GM21723 (cell line): ENCODE results near the gene ABCA2.
"Not testable (repeated sequence)": the region's sequence is repeated elsewhere in the genome, so short reads cannot be mapped to it uniquely, and the experiment has no call there.

Experiments
- ATAC-seq: cut with Tn5 transposase; IDR thresholded peaks from one replicate; pipeline ENCODE4 v1.9.1; 2021; ENCODE audit warnings: mild to moderate bottlenecking, moderate library complexity; ENCODE audit not compliant: unreplicated experiment

Gene ABCA2

DNA sequence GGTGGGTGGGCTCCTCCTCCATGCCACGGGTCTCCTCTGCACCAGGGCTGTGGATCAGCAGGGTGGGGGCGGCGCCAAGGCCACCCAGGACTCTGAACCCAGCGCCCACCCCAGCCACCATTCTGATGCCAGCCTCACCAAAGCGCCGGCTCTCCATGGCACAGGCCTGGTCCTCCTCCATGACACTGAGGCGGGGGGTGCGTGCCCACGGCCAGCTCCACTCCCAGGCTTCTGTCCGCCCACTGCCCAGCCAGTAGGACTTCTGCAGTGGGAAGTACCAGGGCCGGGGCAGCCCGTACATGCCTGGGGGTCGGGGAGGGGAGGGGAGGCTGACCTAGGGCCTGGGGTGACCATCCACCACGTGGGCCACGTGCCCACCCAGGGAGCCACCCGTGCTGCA lies 11.6 kb downstream of the ABCA2 start:
- ATAC-seq = no peak

DNA sequence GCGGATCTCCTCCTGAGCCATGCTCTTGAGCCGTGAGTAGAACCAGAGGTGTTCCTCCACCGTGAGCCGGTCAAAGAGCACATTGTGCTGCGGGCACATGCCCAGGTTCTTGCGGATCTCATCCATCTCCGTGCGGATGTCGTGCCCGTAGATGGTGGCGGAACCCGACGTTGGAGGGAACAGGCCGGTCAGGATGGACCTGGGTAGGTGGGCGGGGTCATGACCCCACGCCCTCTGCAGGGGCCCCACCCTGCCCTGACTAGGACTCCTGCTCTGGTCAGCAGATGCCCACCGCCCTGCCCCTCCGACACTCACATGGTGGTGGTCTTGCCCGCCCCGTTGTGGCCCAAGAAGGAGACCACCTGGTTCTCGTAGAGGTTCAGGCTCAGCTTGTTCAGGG lies 12.1 kb downstream of the ABCA2 start:
- ATAC-seq = no peak

DNA sequence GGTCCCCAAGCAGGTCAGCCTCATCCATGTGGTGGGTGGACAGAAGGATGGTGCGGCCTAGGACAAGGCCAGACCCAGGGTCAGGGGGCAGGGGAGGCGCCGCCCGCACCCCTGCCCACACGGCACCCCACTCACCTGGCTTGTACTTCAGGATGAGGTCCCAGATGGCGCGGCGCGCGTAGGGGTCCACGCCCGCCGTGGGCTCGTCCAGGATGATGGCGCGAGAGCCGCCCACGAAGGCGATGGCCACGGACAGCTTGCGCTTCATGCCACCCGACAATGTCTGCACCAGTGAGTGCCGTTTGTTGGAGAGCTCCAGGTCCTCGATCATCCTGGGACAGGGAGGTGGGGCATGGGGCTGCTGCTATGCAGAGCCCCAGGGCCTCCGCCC lies 12.5 kb downstream of the ABCA2 start:
- ATAC-seq = no peak

DNA sequence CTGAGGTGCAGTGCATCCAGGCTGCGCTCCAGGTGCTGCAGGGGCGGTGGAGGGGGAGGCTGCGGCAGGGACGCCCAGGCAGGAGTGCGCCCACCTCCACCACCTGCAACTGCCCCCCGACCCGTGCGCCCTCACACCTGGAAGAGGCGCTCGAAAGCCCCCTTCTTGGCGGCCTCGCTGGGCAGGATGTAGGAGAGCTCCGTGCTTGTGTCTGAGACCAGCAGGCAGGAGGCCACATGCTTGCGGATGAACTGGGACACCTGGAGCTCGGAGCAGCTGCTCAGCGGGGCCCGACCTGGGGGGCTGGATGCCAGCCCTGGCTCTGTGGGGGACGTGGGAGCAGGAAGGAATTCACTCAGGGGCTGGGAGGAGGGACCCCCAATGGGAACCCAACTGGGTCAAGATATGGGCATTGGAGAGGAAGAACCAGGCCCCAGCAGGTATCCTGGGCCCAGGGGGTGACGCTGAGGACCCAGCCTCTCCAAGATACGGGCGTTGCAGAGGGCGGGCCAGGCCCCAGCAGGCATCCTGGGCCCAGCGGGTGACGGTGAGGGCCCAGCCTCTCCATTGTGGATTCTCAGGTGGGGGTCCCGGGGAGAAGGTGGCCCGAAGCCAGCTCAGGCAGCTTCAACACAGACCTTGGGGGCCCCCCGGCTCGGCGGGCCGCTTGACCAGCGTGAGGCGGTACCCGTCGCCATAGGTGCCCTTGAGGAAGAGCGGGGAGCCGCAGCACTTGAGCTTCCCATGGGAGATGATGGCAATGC lies 13.1 kb downstream of the ABCA2 start:
- ATAC-seq = no peak

DNA sequence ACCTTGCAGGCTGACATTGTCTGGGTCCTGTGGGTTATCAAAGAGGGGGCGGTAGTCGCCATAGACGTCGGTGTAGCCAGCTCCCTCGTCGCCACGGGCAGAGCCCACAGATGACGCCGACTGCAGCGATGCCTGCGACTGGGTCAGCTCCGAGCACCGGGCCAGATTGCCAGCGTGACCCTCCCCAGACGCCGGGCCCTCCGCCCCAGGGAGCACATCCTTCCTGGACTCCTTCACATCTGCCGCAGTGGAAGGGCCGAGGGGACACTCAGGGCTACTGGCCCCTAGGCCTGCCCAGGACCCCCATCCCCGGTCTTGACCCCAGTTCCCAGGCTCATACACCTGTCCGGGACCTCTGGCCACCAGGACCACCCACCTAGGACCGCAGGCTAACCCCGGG lies 13.9 kb downstream of the ABCA2 start:
- no peak for ATAC-seq

DNA sequence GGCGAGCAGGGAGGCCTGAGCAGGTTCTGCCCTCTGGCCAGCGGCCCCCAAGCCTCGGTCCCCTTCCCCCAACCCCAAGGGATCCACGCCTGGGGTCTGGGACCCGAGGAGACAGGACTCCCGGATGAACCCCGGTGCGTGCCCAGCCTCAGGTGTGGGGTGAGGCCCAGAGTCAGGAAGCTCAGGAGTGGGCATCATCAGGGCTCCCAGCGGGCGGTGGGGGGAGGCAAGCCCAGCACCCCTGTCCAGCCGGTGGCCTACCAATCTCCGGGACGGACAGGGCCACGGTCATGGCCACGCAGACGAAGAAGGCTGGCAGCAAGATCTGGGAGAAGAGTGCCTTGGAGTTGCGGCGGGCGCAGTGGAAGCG lies 14.5 kb downstream of the ABCA2 start:
- ATAC-seq = no peak

DNA sequence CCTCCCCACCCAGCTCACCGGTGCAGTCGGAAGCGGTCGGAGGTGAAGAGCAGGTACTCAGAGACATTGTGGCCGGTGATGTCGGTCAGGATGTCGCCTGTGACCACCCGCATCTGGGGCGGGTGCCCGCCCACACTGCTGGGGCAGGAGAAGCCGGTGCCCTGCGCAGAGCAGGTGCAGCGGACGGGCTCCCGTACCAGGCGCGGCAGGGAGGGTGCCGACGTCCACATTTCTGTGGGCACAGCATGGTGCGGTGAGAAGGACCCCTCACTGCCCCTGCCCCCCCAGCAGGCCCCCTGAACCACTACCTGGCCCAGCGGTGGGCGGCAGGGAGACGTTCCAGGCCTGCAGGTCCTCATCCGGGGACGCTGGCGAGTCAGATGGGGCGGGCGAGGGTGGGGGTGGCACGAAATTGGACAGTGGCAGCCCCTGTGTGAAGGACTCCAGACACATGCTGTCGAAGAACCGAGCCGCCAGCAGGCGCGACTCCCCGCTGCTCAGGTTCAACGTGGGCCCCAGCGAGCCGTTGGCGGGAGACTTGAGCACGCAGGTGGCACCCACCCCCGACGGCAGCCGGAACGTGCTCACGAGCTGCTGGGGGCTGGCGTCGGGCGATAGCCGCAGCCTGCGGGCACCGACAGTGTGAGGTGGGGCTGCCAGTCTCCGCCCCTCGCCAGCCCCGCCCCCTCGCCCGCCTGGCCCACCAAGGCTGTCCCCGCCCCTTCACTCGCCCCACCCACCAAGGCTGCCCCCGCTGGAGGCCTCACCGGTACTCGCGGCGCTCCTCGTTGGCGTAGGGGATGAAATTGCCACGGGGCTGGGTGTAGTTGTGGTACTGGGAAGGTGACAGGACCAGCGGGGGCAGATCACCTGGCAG lies 15.1 kb downstream of the ABCA2 start:
- ATAC-seq = no peak

DNA sequence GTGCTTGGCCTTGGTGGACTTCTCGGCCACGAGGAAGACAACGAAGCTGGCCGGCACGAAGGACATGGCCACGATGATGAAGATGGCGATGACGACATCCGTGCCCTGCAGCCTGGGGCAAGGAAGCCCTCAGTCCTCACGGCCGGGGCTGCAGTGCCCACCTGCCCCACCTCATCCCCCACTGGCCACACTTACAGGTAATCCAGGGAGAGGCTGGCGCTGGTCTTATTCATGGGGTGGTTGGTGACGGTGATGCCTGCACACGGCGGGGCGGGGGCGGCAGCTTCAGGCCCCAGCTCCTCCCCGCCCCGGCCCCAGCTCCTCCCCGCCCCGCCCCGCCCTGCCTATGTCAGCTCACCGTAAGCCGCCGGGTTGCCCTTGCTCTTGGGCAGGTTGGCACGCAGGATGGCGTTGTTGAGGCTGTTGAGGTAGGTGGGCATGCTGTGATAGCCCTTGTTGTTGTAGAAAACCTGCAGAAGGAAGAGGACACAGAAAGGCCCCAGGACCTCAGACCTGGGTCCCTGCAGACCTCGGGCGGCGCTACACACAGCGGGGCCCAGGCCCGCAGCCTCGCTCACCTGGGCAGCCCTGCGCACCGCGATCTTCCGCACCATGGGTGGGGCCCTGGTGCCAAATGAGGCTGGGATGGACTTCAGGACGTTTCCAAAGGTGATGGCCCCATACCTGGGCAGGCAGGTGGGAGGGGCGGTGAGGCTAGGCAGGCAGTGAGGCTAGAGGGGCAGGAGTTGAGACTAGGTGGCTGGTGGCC lies 15.9 kb downstream of the ABCA2 start:
- no peak for ATAC-seq

DNA sequence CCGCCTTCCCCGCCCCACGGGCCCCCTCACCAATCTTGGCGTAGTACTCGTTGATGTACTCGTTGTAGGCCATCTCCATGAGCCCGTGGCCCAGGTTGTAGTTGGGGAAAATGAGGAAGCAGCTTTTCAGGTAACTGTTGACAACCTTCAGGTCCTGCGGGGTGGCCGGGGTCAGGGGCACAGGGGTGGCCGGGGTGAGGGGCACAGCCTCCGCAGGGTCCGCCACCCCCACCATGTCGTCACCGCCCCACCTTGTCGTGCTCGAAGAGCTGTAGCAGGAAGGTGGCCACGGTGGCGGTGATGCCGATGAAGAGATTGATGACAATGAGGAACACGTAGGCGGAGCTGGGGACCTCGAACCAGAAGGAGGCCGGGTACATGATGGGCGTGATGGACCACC lies 16.9 kb downstream of the ABCA2 start:
- ATAC-seq = no peak

DNA sequence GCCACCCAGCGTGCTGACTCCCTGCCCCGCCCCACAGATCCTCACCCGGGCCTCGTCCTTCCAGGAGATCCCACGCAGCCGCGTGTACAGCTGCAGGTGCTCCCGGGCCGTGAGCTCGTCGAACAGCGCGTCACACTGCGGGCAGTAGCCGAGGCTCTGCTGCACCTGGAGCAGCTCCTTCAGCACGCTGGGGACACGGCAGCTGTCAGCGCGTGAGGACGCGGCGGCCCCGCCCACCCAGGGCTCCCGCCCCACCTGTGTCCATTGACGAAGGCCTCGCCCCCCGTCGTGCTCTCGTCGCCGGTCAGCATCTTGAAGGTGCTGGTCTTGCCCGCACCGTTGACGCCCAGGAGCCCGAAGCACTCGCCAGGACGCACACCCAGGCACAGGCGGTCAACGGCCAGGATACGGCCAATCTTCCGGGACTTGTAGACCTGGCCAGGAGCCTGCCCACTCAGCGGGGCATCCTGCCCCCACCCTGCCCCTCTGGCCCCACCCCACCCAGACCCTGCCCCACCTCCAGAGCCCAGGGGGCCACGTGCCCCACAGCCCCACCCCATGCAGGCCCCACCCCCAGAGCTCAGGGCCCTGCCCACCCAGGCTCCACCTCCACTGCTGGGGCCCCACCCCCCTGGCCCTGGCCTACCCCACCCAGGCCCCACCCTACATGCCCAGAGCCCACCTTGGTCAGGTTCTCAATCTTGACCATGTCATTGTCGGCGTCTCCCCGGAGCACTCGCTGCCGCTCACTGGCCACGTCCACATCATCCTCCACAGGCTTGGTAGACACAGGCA lies 17.9 kb downstream of the ABCA2 start:
- no peak for ATAC-seq

DNA sequence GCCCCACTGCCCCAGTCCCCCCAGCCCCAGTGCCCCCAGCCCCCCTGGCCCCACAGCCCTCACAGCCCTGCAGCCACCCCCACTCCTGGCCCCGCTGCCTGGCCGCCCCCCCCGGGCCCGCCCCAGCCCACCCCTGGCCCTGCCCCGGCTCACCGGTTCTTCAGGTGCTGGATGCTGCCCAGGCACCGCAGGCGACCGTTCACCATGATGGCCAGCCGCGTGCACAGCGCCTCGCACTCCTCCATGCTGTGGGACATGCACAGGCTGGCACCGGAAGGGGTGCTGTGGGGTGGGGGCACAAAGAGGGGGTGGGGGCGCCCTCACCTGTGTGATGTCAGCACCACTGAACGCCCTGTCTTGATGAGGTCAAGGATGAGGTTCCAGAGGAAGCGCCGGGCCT lies 18.8 kb downstream of the ABCA2 start:
- ATAC-seq = no peak

DNA sequence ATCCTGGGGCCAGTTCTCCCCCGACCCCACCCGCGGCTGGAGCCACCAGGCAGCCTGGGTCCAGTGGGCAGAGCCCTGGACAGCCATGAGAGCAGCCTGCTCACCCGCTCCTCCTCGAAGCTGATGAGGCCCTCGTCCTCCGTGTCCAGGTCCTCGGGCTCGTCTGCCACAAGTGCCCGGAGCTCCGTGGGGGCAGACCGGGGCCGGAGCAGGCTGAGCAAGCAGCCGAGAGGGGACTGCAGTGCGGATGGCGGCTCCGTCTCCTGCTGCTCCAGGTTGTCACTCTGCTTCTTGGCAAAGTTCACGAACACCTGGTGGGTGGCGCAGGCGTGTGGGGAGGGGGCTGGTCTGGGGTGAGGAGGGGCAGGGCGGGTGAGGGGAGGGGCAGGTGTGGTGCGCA lies 19.7 kb downstream of the ABCA2 start:
- no peak for ATAC-seq

DNA sequence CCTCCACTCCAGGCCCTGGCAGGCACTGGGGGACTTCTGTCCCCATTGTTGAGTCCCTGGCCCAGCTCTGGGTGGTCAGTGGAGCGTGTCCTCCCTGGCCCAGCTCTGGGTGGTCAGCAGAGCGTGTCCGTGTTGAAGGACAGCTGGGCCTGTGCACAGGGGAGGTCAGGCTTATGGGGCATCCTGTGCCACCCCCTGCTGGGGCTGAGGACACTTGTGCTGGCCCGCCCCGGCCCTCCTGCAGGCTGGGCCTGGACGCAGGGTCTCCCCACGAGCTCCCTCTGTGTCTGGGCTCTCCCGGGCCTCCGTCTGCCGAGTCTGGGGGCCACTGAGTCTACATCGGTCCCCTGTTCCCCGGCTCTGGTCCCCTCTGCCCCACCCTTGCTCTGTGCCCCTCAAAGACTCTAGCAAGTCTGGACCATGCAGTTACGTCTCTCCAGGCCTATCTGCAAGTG lies 20.2 kb downstream of the ABCA2 start:
- no peak for ATAC-seq

DNA sequence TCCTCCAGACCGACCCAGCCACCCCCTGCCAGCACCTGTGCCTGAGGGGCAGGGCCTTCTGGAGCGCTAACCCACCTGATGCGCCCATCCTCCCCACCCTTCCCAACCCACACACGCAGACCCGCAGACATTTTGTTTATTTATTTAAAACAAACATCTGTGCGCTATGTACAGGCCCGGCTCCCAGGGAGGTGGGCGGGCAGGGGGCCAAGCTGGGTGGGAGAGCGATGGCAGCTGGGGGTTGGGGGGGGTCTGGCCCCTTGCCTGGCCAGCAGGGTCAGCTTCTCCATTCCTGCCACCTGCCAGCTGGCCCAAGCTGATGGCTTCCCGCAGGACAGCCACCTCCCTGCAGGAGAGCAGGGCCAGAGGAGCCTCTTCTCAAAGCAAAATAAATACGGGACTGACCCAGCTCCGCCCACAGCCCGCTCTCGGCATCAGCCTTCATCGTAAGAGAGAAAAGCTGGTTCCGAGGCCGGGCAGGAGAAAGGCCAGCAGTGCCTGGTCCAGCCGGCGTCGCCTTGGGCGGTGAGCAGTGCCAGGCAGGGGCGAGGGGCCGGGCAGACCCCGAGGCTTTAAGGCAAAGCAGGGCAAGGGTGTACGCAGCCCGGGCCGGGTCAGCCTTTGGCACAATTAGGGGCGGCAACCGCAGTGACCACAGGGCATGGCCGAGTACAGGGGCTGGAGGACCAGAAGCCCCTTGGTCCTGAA lies 20.8 kb downstream of the ABCA2 start:
- ATAC-seq = no peak

DNA sequence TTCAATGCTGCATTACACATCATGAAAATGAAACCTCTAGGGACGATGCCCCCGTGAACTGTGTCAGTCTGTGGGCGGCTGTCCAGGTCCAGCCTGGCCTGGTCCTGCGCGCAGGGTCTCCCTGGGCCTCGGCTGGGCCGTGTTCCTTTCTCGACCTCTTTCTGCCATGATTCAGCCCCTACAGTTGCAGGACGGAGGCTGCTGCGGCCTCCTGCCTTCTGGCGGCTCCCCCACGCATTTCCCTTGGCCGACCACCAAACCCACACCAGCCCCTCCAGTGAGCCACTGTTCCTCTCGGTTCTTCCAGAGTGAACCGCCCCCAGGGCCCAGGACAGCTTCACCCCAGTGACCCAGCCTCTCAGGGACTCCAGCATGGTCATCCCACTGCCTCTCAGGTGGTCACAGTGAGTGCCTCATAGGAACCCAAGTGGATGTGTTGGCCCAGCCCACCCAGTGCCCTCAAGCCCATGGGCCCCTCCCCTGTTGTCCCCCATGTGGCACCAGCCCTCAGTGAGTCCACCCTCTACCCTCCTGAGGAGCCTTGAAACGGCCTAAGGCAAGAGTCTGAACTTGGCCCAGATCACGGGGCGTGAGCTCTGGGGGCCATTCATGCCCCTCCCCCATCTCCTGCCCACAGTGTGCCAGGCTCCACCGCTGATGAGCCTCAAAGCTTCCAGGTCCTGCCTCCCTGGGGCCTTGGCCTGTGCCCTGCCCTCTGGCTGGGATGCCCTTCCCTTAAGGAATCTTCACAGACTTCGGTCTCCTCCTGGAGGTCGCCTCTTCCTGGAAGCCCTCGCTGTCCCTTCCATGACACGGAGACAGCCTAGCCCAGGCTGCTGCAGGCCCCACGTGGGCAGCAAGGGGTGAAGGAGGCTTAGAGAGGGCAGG lies 21.7 kb downstream of the ABCA2 start:
- ATAC-seq = no peak

DNA sequence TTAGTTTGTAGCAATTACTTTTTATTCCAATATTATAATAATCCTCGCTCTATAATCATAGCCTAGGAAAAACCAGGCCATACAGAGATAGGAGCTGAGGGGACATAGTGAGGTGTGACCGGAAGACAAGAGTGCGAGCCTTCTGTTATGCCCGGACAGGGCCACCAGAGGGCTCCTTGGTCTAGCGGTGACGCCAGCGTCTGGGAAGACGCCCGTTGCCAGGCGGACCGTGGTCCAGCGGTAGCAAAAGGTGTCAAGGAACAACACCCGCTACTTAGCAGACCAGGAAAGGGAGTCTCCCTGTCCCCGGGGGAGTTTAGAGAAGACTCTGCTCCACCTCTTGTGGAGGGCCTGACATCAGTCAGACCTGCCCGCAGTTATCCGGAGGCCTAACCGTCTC lies 23.8 kb downstream of the ABCA2 start:
- ATAC-seq = not testable (repeated sequence)

DNA sequence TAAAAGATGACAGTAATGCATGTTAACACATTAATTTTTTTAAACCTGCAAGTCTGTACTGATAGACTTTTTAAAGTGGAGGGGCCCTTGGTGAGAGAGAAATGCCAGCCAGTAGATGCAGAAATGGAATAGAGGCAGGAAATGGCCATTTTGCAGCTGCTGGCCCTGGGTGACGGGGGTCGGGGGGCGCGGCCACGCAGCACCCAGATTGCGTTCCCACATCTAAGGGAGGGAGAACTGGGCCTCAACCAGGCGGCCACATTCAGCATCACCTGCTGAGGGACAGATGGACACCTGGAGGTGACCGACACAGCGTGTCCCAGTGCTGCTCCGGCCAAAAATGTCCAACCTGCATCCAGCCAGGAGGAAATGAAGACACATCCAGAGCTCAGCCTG lies 25.4 kb downstream of the ABCA2 start:
- ATAC-seq = no peak

DNA sequence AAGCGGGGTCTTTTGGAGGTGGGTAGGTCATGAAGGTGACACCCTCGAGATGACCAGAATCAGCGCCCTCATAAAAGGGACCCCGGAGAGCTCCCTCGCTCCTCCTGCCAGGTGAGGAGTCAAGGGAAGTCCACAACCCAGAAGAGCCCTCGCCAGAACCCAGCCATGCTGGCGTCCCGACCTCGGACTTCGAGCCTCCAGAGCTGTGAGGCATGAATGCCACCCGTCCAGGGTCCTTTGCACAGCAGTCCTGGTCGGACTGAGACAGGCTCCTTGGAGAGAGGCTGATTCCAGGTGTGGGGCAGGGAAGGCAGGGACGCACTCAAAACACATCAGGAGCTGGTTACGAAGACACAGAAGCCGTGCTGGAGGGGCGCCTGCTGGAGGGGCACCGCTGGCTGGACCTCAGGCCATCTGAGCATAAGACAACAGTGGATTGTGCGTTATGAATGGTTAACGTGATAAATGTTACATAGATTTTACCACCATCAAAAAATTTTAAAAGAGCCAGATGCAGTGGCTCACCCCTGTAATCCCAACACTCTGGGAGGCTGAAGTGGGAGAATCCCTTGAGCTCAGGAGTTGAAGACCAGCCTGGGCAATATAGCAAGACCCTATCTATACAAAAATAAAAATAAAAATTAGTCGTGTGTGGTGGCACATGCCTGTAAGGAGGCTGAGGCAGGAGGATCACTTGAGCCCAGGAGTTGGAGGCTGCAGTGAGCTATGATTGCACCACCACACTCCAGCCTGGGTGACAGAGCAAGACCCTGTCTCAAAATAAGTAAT lies 26.0 kb downstream of the ABCA2 start:
- no peak for ATAC-seq
